Stimulated activated CD4-positive, alpha-beta T cell treated with anti-CD3 and anti-CD28 coated beads, Interleukin-15, amount 100 ng/mL, for 48 hours (primary cell): ENCODE measurements around the gene PFKP.

ENCODE experiments used
- DNase-seq, 2 donors: peaks; one replicate each; pipeline ENCODE4 v3.0.0-alpha.2; 2020; ENCODE audit warnings: low read depth in 2 of 2

PFKP gene

DNA sequence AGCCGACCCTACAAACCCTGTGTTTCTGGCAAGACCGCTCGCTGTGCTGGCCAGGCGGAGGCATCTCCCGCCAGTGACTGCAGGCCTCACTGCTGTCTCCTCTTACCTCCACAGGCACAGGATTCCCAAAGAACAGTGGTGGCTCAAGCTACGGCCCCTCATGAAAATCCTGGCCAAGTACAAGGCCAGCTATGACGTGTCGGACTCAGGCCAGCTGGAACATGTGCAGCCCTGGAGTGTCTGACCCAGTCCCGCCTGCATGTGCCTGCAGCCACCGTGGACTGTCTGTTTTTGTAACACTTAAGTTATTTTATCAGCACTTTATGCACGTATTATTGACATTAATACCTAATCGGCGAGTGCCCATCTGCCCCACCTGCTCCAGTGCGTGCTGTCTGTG lies 69.0 kb downstream of the PFKP start:
- DNase-seq: no peak

DNA sequence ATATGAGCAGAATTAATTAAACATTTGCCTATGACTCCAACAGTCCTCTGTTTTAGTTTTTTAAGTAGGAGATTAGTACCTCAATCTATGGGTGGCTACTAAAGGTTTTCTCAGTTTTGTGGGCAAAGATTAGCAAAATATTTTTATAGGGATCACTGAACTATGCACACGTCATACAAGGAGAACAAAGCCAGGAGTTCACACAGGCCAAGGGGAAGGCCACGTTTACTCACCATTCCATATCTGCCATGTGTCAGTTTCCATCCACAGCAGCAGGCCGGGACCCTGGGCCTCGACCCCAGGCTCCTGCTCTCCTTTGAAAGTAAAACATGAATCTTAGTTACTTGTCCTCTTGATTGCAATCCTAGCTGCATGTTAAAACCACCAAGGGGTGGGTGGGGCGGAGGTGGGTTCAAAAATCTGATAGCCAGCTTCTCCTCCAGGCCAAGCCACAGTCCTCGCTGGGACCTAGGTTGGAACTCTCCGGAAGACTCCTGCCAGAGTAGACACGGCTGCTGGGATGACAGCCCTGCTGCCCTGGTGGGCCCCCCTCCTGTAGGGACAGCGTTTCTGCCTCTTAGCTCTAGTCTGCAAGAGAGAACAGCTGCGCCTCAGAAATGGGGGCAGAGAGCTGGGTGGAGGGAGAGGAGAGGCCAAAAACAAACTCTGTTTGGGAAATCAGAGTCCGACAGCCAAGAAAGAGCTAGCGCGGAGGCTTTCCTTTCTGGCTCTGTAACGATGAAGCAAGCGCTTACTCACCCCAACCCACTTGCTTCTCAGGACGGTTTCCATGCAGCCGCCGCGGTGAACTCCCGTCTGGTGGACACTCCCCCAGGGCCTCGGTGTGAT lies 69.6 kb downstream of the PFKP start:
- DNase-seq: no peak

- DNase-seq: no peak
Measured at GRCh38 chr10:3137958-3138726, 70.8 kb downstream of the PFKP start.

- DNase-seq: no peak
Measured at GRCh38 chr10:3139216-3139910, 72.0 kb downstream of the PFKP start.

DNA sequence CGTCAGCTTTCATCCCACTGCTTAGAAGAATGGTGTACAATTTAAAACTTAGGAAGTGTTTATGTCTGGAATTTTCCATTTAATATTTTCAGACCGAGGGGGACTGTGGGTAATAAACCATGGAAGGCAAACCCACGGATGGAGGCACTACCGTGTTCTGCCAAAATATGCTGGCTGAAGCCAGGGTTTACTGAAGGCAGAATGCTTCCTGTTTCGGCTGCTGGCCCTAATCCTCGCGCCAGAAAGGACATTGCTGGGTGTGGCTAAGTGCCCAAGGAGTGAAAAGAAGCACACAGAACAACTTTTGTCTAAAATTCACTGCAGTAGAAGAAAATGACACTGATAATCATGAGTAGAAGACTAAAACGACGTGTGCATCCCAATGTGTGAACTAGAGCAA lies 72.9 kb downstream of the PFKP start:
- no peak for DNase-seq

- DNase-seq: no peak
Measured at GRCh38 chr10:3141351-3142005, 74.1 kb downstream of the PFKP start.

GRCh38 chr10:3142146-3142875 lies 75.0 kb downstream of the PFKP start:
- DNase-seq: no peak

DNA sequence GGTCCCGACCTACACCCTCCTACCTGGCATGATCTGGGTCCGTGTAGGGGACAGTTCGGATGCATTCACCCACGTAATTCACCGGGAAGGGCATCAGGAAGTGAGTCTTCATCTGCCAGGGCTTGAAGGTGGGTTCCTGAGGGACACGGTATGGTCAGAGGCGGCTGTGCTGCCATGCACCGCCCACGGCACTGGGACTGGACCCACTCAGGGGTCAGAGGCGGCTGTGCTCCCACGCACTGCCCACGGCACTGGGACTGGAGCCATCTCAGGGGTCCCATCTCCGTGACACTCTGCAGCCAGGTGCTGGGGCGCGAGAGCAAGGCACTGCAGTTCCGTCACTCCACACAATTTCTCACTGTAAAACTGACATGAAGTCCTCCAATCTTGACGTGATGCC lies 76.0 kb downstream of the PFKP start:
- no peak for DNase-seq

- DNase-seq: no peak
Measured at GRCh38 chr10:3143791-3144434, 76.6 kb downstream of the PFKP start.

DNA sequence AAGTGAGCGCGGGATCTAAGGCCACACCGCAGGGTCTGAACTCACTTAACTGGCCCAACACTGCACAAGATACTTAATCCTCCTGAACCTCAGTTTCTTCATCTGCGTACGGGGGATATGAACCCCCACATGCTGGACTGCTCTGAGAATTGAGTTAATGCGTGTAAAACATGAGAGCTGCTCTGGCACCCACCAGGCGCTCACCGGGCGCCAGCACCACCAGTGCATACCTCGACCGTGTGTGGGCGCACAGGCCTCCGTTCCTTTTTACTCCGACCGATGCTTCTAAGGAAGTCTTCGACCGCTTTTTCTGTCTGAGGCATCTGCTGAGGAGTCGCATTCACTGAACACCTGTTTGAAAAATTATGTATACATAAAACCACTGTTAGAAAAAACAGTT lies 78.0 kb downstream of the PFKP start:
- no peak for DNase-seq

GRCh38 chr10:3146289-3146688 lies 78.9 kb downstream of the PFKP start:
- no peak for DNase-seq

DNA sequence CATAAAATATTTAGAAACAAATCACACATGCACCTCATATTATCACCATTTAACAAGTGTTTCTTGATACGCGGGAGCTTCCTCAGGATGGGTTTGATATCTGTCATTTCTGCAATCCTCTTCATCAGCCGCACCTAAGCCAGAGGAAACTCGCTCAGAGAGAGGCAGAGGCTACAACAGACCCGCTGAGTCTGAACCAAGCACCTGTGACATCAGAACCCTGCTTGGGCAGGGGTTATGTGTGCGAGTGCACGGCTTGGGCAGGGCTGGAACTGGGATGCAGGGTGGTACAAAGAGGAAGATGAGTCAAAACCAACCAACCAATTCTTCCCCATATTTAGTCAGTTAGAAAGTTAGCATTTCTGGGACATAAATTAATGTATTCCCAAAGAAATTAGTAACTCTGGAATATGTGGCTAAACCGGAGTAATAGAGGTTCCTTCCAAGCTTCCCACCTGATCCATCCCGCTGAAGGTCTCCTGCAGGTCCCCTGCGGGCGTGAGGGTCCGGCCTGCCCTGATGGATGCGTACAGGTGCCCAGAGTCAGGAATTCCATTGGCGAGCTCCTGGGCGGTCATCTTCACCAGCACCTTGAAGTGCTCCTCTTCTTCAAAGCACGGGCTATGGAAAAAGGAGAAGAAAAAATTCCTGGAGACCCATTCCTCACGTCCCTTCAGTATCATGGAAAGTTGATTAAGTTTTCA lies 79.9 kb downstream of the PFKP start:
- DNase-seq: no peak

DNA sequence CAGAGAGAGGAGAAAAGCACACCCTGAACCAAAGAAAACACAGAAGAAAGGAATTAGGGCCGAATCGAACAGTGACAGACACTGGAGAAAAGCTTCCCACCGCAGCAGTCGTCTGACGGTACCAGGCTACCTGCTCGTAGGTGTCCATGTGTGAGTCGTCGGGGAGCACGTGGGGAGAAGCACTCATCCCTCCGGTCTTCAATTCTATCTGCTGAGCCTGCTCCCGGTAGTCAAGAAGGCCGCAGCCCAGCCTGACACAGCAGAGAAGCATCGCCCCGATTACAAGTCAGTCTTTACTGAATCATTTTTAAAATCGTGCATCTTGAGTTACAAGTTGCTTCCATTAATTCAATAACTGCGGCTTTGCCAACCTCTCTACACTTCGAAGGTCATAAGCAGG lies 80.7 kb downstream of the PFKP start:
- no peak for DNase-seq

GRCh38 chr10:3148994-3149393 lies 81.6 kb downstream of the PFKP start:
- no peak for DNase-seq

GRCh38 chr10:3149918-3150317 lies 82.6 kb downstream of the PFKP start:
- DNase-seq: no peak

DNA sequence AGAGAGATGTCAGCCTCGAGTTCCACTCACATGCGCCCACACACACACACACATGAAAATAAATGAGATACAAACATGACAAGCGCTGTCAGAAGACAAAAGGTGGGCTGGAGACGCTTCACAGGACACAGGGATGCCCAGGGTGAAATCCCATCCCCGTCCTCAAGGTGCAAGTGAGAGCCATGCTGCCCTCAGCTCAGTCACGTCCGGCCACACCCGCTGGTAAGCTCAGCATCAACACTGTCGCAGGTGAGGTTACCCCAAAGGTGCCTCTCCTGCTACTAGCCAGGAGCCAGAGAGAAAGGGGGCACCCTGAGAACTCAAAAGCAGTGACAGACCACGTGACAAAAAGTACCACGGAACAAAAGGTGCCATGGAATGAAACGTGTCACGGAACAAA lies 83.0 kb downstream of the PFKP start:
- no peak for DNase-seq

DNA sequence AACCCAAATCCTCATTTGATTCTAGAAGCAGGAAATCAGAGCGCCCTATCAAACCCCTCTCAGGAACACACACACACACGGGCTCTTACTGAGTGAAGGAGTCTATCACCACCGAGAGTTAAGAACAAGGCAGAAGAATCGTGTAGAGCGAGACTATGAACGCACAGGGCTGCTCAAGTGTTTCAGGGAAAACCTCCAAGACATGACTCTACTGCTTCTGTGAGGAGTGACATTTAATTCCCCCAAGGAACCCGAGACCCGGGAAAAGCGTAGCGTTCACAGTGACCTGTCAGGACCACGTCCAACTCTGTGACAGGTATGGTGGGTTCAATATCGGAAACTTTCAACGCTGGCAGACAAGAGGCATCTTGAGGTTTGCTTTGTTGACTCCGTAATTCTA lies 83.6 kb downstream of the PFKP start:
- no peak for DNase-seq

DNA sequence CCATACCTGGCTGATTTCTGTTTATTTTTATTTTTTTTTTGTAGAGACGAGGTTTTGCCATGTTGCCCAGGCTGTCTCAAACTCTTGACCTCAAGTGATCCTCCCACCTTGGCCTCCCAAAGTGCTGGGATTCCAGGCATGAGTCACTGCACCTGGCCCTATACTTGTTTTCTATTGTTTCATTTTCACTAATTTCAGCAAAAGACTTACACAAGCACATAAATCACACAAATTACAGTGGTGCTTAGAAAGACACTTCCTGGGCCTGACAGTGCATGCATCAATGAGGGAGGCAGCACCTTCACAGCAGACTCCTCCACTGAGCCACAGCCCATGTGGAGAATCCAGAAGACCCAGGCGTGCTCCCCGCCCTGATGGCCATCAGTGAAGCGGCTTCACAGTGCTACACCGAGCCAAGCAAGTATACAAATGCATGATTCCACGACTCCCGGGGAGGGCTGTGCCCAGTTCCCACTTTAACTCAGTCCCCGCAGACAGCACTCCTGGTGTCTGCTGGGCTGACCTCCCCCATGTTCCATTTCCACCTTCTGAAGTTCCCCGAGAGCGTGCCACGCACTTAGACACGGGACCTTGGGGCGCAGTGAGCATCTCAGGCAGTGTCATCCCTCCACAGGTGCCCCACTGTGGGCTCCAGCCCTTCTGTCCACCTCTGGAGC lies 84.7 kb downstream of the PFKP start:
- DNase-seq: no peak

- no peak for DNase-seq
Measured at GRCh38 chr10:3152566-3152935, 85.2 kb downstream of the PFKP start.

DNA sequence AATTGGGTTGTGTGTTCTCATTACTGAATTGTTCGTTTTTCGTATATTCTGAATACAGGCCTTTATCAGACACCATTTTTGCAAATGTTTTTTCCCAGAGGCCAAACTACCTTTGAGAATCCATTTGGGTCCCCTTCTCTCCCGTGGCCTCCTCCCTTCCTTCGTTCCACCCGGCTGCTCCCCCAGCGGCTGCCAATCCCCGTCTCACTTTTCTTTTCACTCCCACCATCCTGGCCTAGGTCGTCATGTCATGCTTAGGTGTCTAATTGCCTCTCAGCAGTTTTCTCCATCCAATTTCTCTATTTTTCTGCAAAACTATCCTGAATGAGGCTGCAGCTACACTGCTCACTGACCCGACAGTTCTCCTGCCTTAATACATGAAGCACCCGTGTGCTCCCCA lies 87.3 kb downstream of the PFKP start:
- no peak for DNase-seq
